Fibroblast of mammary gland (primary cell): ENCODE results near the gene VAC14.

ENCODE experiments used
- DNase-seq: peaks from one replicate; pipeline ENCODE4 v3.0.0-alpha.2; 2010; ENCODE audit warnings: low read depth
- H3K4me3 ChIP-seq: 2 replicates; pipeline ENCODE4 v1.5.1; 2011; ENCODE audit warnings: low read depth, mild to moderate bottlenecking, low read length, moderate library complexity; ENCODE audit not compliant: control insufficient read depth
- CTCF ChIP-seq: conservative IDR thresholded peaks from 2 replicates; pipeline ENCODE4 v1.5.1; 2011; ENCODE audit warnings: low read depth, low read length, inconsistent platforms; ENCODE audit not compliant: control insufficient read depth, insufficient read depth

Gene VAC14

GRCh38 chr16:70691223-70692129, 109.5 kb downstream of the VAC14 start:
- no peak for TF ChIP-seq CTCF
- peak; percentile 88 for DNase-seq

DNA sequence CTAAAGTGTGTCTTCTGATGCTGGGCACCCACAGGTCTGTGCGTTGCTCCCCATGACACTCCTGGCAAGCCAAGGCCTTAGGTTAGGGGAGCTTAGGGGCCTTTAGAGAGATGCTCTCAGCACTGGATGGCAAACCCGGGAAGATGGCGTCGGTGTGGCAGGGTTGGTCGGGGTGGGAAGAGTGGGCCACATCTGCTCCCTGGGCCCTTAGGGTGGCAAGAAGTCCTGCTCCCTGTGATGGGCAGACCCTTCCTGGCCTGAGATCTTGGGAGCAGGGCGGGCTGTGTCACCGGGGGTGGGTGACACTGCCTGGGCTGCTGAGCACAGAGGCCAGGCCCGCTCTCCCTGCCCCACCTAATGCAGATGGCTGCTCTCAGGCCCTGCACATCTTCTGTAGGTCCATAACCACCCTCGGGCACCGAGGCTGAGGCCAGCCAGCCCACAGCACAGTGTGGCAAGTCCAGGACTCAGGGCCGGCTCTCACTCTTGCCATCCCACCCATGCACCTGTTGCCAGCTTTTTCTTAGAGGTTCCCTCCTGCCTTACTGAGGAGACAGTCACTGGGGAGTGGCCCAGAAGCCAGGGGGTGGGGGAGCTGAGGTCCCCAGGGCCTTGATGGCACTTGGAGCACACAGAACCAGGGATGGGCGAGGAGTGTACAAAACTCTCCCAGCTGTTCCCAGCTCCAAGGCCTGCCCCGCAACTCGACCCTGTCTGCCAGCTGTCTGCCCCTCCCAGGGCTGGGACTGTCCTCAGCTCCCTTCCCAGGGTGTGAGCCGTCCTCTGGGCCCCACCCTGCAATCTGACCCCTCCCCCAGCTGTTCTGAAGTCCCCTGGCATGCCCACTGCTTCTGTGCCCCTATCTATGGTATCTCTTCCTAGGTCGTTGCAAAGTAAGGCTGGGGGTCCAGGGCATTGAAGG, 110.7 kb downstream of the VAC14 start:
- H3K4me3 ChIP-seq: no peak overlapping the region
- TF ChIP-seq CTCF: no peak

More at GRCh38 chr16:70691223-70692129, 109.5 kb downstream of the VAC14 start:
- no peak overlapping the region for H3K4me3 ChIP-seq

DNA sequence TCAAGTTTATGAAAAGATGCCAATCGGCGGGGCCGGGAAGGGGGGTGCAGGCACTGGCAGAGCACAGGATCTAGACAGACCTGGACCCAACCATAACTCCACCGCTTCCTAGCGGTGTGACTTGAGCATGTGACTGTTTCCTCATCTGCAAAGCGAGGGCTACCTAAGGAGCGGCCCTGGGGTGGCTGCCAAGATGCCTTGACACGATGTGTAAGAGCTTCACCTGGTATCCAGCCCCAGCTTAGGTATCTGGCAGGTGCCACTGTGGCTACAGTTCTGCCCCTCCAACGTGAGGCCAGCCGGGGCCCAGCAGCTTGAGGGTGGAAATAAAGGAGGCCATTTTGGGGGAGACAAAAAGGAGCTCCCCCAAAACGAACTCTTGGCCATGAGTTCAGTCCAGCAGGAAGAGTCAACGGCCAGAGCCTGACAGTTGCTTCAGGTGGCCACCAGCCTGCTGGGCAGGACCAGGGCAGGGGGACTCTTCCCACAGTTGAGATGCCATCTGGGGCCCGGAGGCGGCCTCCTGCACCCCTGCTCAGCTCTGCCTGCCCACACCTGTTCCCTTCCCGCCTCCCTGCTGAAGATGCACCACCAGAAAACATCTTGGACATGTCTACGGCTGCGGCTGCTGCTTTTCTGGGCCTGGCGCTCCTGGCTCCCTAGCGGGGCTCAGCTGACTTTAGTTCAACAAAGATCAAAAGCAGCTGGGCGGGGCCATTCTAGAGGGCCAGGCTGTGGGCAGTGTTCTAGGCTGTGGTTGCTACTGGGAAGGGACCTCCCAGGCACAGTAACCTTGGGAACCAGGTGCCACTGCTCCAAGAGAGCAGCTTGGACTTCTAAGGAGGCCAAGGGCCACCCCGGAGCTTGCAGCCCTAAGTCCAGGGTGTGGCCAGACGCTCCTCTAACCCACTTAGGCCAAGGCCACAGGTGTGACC, 111.7 kb downstream of the VAC14 start:
- no peak for TF ChIP-seq CTCF
- no peak overlapping the region for H3K4me3 ChIP-seq
- no peak for DNase-seq

More for the DNA sequence above, 110.7 kb downstream of the VAC14 start:
- DNase-seq: no peak

GRCh38 chr16:70688246-70688742, 112.7 kb downstream of the VAC14 start:
- H3K4me3 ChIP-seq: no peak overlapping the region
- DNase-seq: peak; percentile 22
- no peak for TF ChIP-seq CTCF

DNA sequence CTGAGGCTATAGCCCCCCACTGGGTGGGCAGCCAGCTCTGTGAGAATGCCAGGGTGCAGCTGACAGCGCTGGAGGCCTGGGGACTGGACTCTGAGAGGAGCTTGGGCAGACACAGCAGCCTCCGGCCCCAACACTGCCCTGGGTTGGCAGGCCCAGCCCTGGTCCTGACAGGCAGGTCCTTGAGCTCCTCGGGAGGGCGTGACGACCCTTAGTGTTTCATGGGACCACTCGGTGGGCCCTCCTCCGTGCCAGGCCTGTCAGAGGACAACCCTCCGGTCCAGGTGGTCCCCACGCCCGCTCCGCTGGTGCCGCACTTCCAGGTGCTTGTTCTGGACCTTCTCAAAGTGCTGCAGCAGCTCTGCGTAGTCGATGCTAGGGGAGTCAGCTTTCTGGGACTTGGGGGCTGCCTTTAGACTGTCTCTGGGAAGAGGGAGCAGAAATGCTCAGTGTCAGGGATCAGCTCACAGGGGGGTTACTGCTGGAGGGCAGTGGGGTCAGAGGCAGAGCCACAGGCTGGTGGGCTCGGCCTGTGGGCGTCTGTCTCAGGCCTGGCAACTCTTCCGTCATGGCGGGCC, 113.2 kb downstream of the VAC14 start:
- DNase-seq: no peak
- no peak for TF ChIP-seq CTCF
- no peak overlapping the region for H3K4me3 ChIP-seq
